ENCODE results near the gene WDR75.

DNA sequence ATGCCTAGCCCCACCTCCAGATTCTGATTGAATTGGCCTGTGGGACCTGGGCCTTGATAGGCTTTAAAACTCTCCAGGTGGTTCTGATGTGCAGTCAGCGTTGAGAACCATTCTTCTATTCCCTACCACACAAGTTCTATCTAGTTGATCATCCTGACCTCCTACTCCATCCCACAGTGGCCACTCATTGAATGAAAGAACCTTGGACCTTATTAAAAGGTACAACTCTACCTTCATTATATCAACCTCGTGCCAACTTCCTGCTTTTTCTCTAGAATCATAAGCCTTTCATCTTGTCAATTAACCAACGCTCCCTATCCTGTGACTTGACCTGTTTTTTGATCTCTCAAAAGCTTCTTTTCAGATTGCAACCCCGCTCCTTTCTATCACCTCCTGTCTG, 83.5 kb downstream of the WDR75 start:
- no peak for TF ChIP-seq CTCF (conservative IDR thresholded peaks at IDR 0.05)
- no peak for TF ChIP-seq ZFX (IDR thresholded peaks at IDR 0.05)
